Subcutaneous abdominal adipose tissue (tissue), 5 donors: Measurements from ENCODE around the gene KIF2C.
"Not testable (repeated sequence)": the region's sequence is repeated elsewhere in the genome, so short reads cannot be mapped to it uniquely, and the experiment has no call there.

Experiments used
- H3K27ac ChIP-seq: one replicate; pipeline ENCODE4 v1.7.0; 2013; ENCODE audit warnings: low read depth, mild to moderate bottlenecking, inconsistent platforms, low read length, moderate library complexity
- H3K27me3 ChIP-seq, 5 donors: one replicate each; pipeline ENCODE4 v1.7.0; 2013; ENCODE audit warnings: low read length in 5 of 5, inconsistent platforms in 1 of 5; ENCODE audit not compliant: control insufficient read depth in 5 of 5, insufficient read depth in 4 of 5
- H3K36me3 ChIP-seq, 5 donors: one replicate each; pipeline ENCODE4 v1.7.0; 2013; ENCODE audit warnings: low read length in 5 of 5; ENCODE audit not compliant: control insufficient read depth in 5 of 5, insufficient read depth in 5 of 5
- H3K4me1 ChIP-seq, 5 donors: one replicate each; pipeline ENCODE4 v1.7.0; 2013; ENCODE audit warnings: low read length in 5 of 5, mild to moderate bottlenecking in 3 of 5, moderate library complexity in 1 of 5; ENCODE audit not compliant: control insufficient read depth in 5 of 5, insufficient read depth in 5 of 5
- H3K4me3 ChIP-seq, 5 donors: one replicate each; pipeline ENCODE4 v1.7.0; 2013; ENCODE audit warnings: low read length in 5 of 5, low read depth in 1 of 5
- H3K9ac ChIP-seq, 5 donors: one replicate each; pipeline ENCODE4 v1.7.0; 2013; ENCODE audit warnings: low read length in 5 of 5, mild to moderate bottlenecking in 4 of 5, moderate library complexity in 3 of 5
- H3K9me3 ChIP-seq, 5 donors: one replicate each; pipeline ENCODE4 v1.7.0; 2013; ENCODE audit warnings: low read length in 5 of 5; ENCODE audit not compliant: control insufficient read depth in 5 of 5
- donor health status: healthy.
- donor health status: healthy.
- donor health status: healthy.
- donor health status: healthy.
- donor health status: healthy.

KIF2C gene

DNA sequence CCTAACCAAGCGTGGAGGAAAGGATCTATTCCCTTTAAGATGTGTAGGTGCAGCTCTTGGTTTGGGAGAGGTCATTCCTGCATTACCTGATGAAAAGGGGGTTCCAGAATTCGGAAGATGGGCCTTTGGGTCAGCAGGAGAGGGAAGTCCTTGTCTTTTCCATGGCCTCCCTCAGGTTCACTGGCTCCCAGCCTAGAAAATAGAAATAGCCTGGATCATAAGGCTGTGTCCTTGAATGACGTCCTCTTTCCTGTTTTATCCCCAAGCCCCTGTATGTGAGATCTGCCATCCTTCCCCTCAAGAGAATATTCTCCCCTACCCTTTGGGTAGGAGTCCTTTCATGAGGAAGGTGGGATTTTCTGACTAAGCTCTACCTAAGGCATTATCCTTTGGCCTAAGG is 21.2 kb downstream of the KIF2C start:
- no peak overlapping the region for H3K9ac ChIP-seq
- no peaks in the 10 kb centered on the region for H3K27me3 ChIP-seq
- H3K36me3 ChIP-seq, result no peaks in the 10 kb centered on the region
- no peaks in the 10 kb centered on the region for H3K9me3 ChIP-seq
- H3K27ac ChIP-seq, result no peak overlapping the region
- no peak overlapping the region for H3K4me3 ChIP-seq
- no peaks in the 10 kb centered on the region for H3K4me1 ChIP-seq

- not testable (repeated sequence) for H3K9me3 ChIP-seq, H3K9ac ChIP-seq, H3K27me3 ChIP-seq, H3K27ac ChIP-seq, H3K4me3 ChIP-seq, H3K4me1 ChIP-seq, H3K36me3 ChIP-seq
Measured at GRCh38 chr1:44766421-44766820, 26.8 kb downstream of the KIF2C start.

- Histone ChIP-seq H3K36me3 (peaks cover 0 to 38% (median 24%) of the 10 kb centered on the region in 5 donors), H3K4me3 (peak within 1 kb of the TSS; percentile 79 to 97 (median 87)), H3K9me3 (no peaks in the 10 kb centered on the region), H3K27me3 (no peaks in the 10 kb centered on the region), H3K4me1 (peaks cover 4 to 34% (median 30%) of the 10 kb centered on the region in 5 donors), H3K9ac (peak within 1 kb of the TSS; percentile 86 to 97 (median 94)), H3K27ac (peak within 1 kb of the TSS; percentile 91)
Measured at GRCh38 chr1:44775078-44775929, 35.7 kb downstream of the KIF2C start, which contains the start of gene RPS8. RPS8 (plus strand) TSS chr1:44775540; CDS start chr1:44775597, 57 bp downstream.

DNA sequence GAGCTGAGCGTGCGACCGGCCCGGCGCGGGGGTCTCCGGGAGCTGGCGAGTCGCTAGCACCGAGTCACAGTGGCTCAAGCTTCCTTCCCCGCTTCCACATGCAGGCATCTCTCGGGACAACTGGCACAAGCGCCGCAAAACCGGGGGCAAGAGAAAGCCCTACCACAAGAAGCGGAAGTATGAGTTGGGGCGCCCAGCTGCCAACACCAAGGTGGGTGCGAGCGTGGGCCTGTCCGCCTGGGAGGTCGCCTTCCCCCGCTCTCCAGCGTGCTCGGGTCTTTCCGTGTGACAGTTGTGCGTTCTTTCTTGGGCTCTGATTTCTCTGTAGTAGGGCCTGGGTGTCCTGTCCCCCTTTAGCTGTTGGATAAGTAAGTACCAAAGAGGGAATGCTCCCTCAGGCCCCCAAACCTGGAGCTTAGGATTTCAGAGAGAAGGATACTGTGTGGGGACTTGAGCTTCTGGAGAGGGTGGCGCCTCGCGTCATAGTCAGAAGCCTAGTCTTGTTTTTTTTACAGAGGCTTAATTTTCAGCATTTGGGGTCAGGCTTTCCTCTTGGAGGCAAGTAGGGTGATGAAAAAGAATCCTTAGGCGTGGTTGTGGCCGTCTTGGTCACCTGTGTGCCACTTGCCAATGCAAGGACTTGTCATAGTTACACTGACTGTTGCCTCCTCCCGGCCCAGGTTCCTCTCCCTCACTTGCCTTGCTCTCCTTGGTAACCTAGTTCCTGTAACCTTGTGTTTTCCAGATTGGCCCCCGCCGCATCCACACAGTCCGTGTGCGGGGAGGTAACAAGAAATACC is 36.5 kb downstream of the KIF2C start:
- Histone ChIP-seq H3K4me1 (peaks cover 4 to 34% (median 30%) of the 10 kb centered on the region in 5 donors), H3K9ac (peak overlapping the region; percentile 86 to 97 (median 94)), H3K9me3 (no peaks in the 10 kb centered on the region), H3K27me3 (no peaks in the 10 kb centered on the region), H3K27ac (peak overlapping the region; percentile 91), H3K4me3 (peak overlapping the region; percentile 79 to 97 (median 86)), H3K36me3 (peaks cover 0 to 46% (median 29%) of the 10 kb centered on the region in 5 donors)

GRCh38 chr1:44776730-44777068 is 37.1 kb downstream of the KIF2C start:
- H3K4me1 ChIP-seq, result peaks cover 4 to 34% (median 30%) of the 10 kb centered on the region in 5 donors
- no peaks in the 10 kb centered on the region for H3K27me3 ChIP-seq
- H3K36me3 ChIP-seq, result peaks cover 0 to 51% (median 32%) of the 10 kb centered on the region in 5 donors
- H3K4me3 ChIP-seq, result peak overlapping the region; percentile 79 to 97 (median 86)
- H3K27ac ChIP-seq, result peak overlapping the region; percentile 91
- H3K9me3 ChIP-seq, result no peaks in the 10 kb centered on the region
- H3K9ac ChIP-seq, result peak overlapping the region; percentile 86 to 97 (median 94)

- Histone ChIP-seq H3K4me3 (no peak overlapping the region), H3K36me3 (peaks cover 0 to 51% (median 32%) of the 10 kb centered on the region in 5 donors), H3K4me1 (peaks cover 4 to 34% (median 30%) of the 10 kb centered on the region in 5 donors), H3K9me3 (no peaks in the 10 kb centered on the region), H3K27me3 (no peaks in the 10 kb centered on the region), H3K9ac (peak overlapping the region in 1 of 5 donors; percentile 52), H3K27ac (no peak overlapping the region)
Measured at GRCh38 chr1:44777547-44777946, 37.9 kb downstream of the KIF2C start.

DNA sequence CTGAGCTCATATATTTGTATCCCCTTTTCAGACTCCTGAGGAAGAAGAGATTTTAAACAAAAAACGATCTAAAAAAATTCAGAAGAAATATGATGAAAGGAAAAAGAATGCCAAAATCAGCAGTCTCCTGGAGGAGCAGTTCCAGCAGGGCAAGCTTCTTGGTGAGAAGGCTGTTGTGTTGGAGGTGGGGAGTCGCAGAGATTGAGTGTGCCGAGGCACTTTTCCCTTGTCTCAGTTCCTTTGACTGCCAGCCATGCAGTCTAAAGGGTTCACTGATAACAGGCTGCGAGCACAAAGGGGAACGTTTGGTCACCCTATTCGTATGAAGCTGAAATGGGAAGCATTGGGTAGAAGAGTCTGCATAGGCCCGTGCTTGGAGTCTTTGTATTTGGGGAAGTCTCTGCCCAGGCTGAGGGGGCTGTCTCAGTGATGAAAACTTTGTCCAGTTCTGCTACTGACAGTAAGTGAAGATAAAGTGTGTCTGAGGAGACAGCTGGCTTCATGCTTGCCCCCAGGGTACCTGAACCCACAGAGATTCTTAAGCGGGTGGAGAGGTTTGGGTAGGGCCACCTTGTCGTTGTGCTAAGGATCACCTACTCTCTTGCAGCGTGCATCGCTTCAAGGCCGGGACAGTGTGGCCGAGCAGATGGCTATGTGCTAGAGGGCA is 38.5 kb downstream of the KIF2C start:
- H3K9me3 ChIP-seq, result no peaks in the 10 kb centered on the region
- no peaks in the 10 kb centered on the region for H3K27me3 ChIP-seq
- peaks cover 4 to 34% (median 30%) of the 10 kb centered on the region in 5 donors for H3K4me1 ChIP-seq
- no peak overlapping the region for H3K27ac ChIP-seq
- peaks cover 0 to 51% (median 32%) of the 10 kb centered on the region in 5 donors for H3K36me3 ChIP-seq
- H3K9ac ChIP-seq, result no peak overlapping the region
- H3K4me3 ChIP-seq, result no peak overlapping the region

DNA sequence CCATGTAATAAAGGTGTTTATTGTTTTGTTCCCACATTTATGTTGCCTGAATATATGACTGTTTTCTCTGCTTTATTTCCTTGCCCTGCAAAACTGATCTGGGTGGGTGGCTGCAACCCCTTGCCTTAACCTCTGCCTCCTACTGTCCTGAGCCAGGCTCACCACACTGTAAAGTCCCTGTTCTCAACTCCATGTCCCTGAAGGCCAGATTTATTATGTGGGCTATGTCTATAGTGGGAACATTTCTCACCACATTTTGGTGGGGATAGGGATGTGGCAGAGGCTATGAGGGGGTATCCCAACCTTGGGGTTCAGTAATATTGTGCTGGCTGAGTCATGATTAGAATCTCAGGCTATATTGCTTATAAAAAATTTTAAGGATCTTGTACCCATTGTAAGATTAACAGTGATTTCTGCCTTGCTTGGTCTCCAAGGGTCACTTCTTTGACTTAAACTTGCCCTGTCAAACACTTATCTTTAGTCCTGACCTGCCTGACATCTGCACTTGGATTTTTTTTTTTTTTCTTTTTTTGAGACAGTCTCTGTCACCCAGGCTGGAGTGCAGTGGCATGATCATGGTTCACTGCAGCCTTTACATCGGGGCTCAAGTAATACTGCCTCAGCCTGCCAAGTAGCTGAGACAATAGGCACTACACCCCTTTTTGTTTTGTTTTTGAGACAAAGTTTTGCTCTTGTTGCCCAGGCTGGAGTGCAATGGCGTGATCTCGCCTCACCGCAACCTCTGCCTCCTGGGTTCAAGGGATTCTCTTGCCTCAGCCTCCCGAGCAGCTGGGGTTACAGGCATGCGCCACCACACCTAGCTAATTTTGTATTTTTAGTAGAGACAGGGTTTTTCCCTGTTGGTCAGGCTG is 39.3 kb downstream of the KIF2C start:
- no peak overlapping the region for H3K9ac ChIP-seq
- peaks cover 0 to 51% (median 32%) of the 10 kb centered on the region in 5 donors for H3K36me3 ChIP-seq
- no peaks in the 10 kb centered on the region for H3K27me3 ChIP-seq
- H3K4me1 ChIP-seq, result peaks cover 4 to 39% (median 34%) of the 10 kb centered on the region in 5 donors
- H3K9me3 ChIP-seq, result no peaks in the 10 kb centered on the region
- H3K4me3 ChIP-seq, result no peak overlapping the region
- no peak overlapping the region for H3K27ac ChIP-seq

DNA sequence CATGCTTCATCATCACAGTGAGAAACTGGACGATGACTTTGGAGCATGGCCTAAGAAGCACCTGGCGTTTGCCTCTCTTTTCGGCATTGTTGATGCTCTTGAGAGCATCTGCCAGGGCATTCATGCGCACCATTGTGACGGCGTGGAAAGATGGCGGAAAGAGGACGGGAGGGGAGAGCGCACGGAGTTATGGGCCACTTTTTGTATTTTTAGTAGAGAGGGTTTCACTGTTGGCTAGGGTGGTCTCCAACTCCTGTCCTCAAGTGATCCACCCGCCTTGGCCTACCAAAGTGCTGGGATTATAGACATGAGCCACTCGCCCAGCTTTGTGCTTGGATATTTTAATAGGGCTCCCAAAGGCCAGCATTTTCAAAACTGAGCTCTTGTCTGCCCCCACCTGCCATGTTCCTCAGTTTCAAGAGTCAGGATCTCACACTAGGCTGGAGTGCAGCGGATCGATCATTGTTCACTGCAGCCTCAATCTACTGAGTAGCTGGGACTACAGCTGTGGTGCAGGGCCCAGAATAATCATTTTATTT is 41.0 kb downstream of the KIF2C start:
- no peak overlapping the region for H3K4me3 ChIP-seq
- H3K9me3 ChIP-seq, result no peaks in the 10 kb centered on the region
- H3K4me1 ChIP-seq, result peaks cover 4 to 44% (median 35%) of the 10 kb centered on the region in 5 donors
- H3K27ac ChIP-seq, result no peak overlapping the region
- no peak overlapping the region for H3K9ac ChIP-seq
- peaks cover 0 to 3% (median 0%) of the 10 kb centered on the region in 5 donors for H3K27me3 ChIP-seq
- H3K36me3 ChIP-seq, result peaks cover 0 to 51% (median 32%) of the 10 kb centered on the region in 5 donors
